GM12878 (cell line): ENCODE results near the gene SEC11A.

Experiments used
- CHD2 ChIP-seq: IDR thresholded peaks from 2 replicates; pipeline ENCODE4 v1.6.1; 2011; ENCODE audit warnings: low read depth, low read length, improper control_type of control experiment, borderline replicate concordance
- EZH2 ChIP-seq: IDR thresholded peaks from 2 replicates; pipeline ENCODE4 v1.6.1; 2012; ENCODE audit warnings: low read depth, mild to moderate bottlenecking, control low read depth, inconsistent platforms, low read length, borderline replicate concordance; ENCODE audit not compliant: control insufficient read depth
- LARP7 ChIP-seq: fragments of 450-650 bp; IDR thresholded peaks from 2 replicates; pipeline ENCODE4 v1.6.1; 2017; ENCODE audit warnings: mild to moderate bottlenecking
- SP1 ChIP-seq: IDR thresholded peaks from one replicate; pipeline ENCODE4 v1.6.1; 2011; ENCODE audit warnings: low read depth, low read length
- TF ChIP-seq, protein P1 (sequence below), 3 experiments: IDR thresholded peaks in 2 of 3; conservative IDR thresholded peaks in 1 of 3; 2 replicates each; pipeline ENCODE4 v1.5.1; 2011; ENCODE audit warnings: low read depth in 3 of 3, low read length in 3 of 3, mild to moderate bottlenecking in 3 of 3, control low read depth in 2 of 3, moderate library complexity in 2 of 3, inconsistent platforms in 1 of 3, mixed read lengths in 1 of 3; ENCODE audit not compliant: control insufficient read depth in 2 of 3, insufficient read depth in 1 of 3; ENCODE audit errors: extremely low read depth in 1 of 3

GRCh38 chr15:84633311-84634227 is 82.4 kb downstream of the SEC11A start:
- TF ChIP-seq, protein P1, sequence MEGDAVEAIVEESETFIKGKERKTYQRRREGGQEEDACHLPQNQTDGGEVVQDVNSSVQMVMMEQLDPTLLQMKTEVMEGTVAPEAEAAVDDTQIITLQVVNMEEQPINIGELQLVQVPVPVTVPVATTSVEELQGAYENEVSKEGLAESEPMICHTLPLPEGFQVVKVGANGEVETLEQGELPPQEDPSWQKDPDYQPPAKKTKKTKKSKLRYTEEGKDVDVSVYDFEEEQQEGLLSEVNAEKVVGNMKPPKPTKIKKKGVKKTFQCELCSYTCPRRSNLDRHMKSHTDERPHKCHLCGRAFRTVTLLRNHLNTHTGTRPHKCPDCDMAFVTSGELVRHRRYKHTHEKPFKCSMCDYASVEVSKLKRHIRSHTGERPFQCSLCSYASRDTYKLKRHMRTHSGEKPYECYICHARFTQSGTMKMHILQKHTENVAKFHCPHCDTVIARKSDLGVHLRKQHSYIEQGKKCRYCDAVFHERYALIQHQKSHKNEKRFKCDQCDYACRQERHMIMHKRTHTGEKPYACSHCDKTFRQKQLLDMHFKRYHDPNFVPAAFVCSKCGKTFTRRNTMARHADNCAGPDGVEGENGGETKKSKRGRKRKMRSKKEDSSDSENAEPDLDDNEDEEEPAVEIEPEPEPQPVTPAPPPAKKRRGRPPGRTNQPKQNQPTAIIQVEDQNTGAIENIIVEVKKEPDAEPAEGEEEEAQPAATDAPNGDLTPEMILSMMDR (IDR thresholded peaks at IDR 0.05 in 2 of 3, conservative IDR thresholded peaks at IDR 0.05 in 1 of 3; ENCODE audit: control insufficient read depth in 2 of 3, extremely low read depth in 1 of 3, insufficient read depth in 1 of 3, low read depth in 3 of 3, low read length in 3 of 3), result no peak
- TF ChIP-seq LARP7, result peak; percentile 88
- TF ChIP-seq EZH2, result no peak
- TF ChIP-seq CHD2, result no peak
- no peak for TF ChIP-seq SP1
